Activated CD8-positive, alpha-beta T cell treated with anti-CD3 and anti-CD28 coated beads for 36 hours (primary cell): ENCODE results near the gene CD274. TPM values are rescaled to one million over a fixed set of nuclear protein-coding genes. Genes with fewer than 3 reads are reported as not detected.
"Not testable (repeated sequence)": the region's sequence is repeated elsewhere in the genome, so short reads cannot be mapped to it uniquely, and the experiment has no call there.

Source experiments
- ATAC-seq: fragments of 200-7000 bp; cut with Tn5 transposase; one replicate; pipeline ENCODE4 v1.10.0; 2021; ENCODE audit warnings: mild to moderate bottlenecking, moderate library complexity
- CTCF ChIA-PET: fragments of 350-600 bp; sonication (Branson Sonifier 250); formaldehyde crosslinking; loops from one replicate; lab custom pipeline; 2021; ENCODE audit warnings: antibody characterized with exemption; lab: Charles Lee
- POLR2A ChIA-PET: fragments of 350-600 bp; sonication (Branson Sonifier 250); formaldehyde crosslinking; loops from one replicate; lab custom pipeline; 2021; ENCODE audit warnings: antibody characterized with exemption; lab: Charles Lee
- DNase-seq: peaks from one replicate; pipeline ENCODE4 v3.0.0-alpha.2; 2020
- H3K27ac Mint-ChIP-seq: one replicate; pipeline ENCODE4 v1.8.0; 2021; ENCODE audit warnings: mild to moderate bottlenecking, mixed read lengths
- H3K27me3 Mint-ChIP-seq: one replicate; pipeline ENCODE4 v1.8.0; 2021; ENCODE audit warnings: mixed read lengths
- H3K36me3 Mint-ChIP-seq: one replicate; pipeline ENCODE4 v1.8.0; 2021; ENCODE audit warnings: low read depth, mixed read lengths
- H3K4me1 Mint-ChIP-seq: one replicate; pipeline ENCODE4 v1.8.0; 2021; ENCODE audit warnings: low read depth, mixed read lengths
- H3K4me3 Mint-ChIP-seq: one replicate; pipeline ENCODE4 v1.8.0; 2021; ENCODE audit warnings: mild to moderate bottlenecking, moderate library complexity, mixed read lengths
- H3K9me3 Mint-ChIP-seq: one replicate; pipeline ENCODE4 v1.8.0; 2021; ENCODE audit warnings: mixed read lengths
- CTCF ChIP-seq: fragments of 200-600 bp; IDR thresholded peaks from one replicate; pipeline ENCODE4 v1.8.0; 2022; ENCODE audit warnings: antibody characterized with exemption, mild to moderate bottlenecking
- intact Hi-C: fragments of 100-400 bp; cut with micrococcal nuclease; formaldehyde crosslinking; loops from one replicate; pipeline ENCODE4 v1.10.0; 2022
- total RNA-seq, 2 experiments: library from RNA; stranded (reverse); gene quantifications; one replicate each; pipeline ENCODE4 v1.2.3, GENCODE V29; 2021

CD274 gene
- total RNA-seq, 2 experiments from 2014 or later: 12.2 to 13.7 TPM

GRCh38 chr9:5489630-5490490 is 39.5 kb downstream of the CD274 start:
- ChIA-PET POLR2A (interaction anchor here (0.8 kb wide), 1 partner anchor 70 kb away, joined by 3 read pairs; no protein-coding TSS in a partner anchor), CTCF (interaction anchor here (0.6 to 1.8 kb wide), 3 partner anchors 10 to 100 kb away, joined by 3 to 5 read pairs (median 4); partner anchors contain the start of gene PLGRKT)
- intact Hi-C loops: no loop called here
- ATAC-seq (no peak), DNase-seq (no peak)
- Mint-ChIP-seq H3K4me1 (peaks cover 18% of the 10 kb centered on the region), H3K27me3 (no peaks in the 10 kb centered on the region), H3K27ac (no peak overlapping the region), H3K36me3 (peaks cover 2% of the 10 kb centered on the region), H3K9me3 (peaks cover 5% of the 10 kb centered on the region), H3K4me3 (no peak overlapping the region)
- no peak for TF ChIP-seq CTCF

- intact Hi-C loops: no loop called here
- no peak for ATAC-seq
- POLR2A ChIA-PET: interaction anchor here (0.7 kb wide), 1 partner anchor 18 kb away, joined by 3 read pairs; no protein-coding TSS in a partner anchor
Observed at GRCh38 chr9:5492965-5493678, 42.8 kb downstream of the CD274 start.

GRCh38 chr9:5493679-5494511 is 43.6 kb downstream of the CD274 start:
- Mint-ChIP-seq H3K9me3 (peaks cover 2% of the 10 kb centered on the region), H3K4me3 (no peak overlapping the region), H3K27me3 (no peaks in the 10 kb centered on the region), H3K36me3 (peaks cover 2% of the 10 kb centered on the region), H3K4me1 (peaks cover 18% of the 10 kb centered on the region), H3K27ac (peak overlapping the region; percentile 22)
- POLR2A ChIA-PET: interaction anchor here (0.7 kb wide), 1 partner anchor 17 kb away, joined by 3 read pairs; no protein-coding TSS in a partner anchor
- peak; percentile 38 for DNase-seq
- CTCF ChIA-PET: interaction anchor here (0.7 to 1.1 kb wide), 2 partner anchors 16 to 31 kb away, joined by 3 read pairs; partner anchors contain the start of gene PDCD1LG2
- peak; percentile 86 for ATAC-seq
- no peak for TF ChIP-seq CTCF
- intact Hi-C loops: no loop called here

More at GRCh38 chr9:5492965-5493678, 42.8 kb downstream of the CD274 start:
- Mint-ChIP-seq H3K36me3 (peaks cover 2% of the 10 kb centered on the region), H3K27me3 (no peaks in the 10 kb centered on the region), H3K4me3 (no peak overlapping the region), H3K27ac (peak overlapping the region; percentile 22), H3K9me3 (peaks cover 2% of the 10 kb centered on the region), H3K4me1 (peaks cover 18% of the 10 kb centered on the region)
- CTCF ChIA-PET: interaction anchor here (0.7 to 1.1 kb wide), 3 partner anchors 17 to 66 kb away, joined by 3 read pairs; partner anchors contain the start of gene PDCD1LG2
- DNase-seq: no peak
- TF ChIP-seq CTCF: no peak

GRCh38 chr9:5494765-5495164 is 44.4 kb downstream of the CD274 start:
- DNase-seq, H3K27ac Mint-ChIP-seq, ATAC-seq, H3K36me3 Mint-ChIP-seq, H3K4me3 Mint-ChIP-seq, CTCF ChIA-PET, H3K27me3 Mint-ChIP-seq, H3K9me3 Mint-ChIP-seq, POLR2A ChIA-PET, intact Hi-C loops: not testable (repeated sequence)
- peaks cover 18% of the 10 kb centered on the region for H3K4me1 Mint-ChIP-seq

GRCh38 chr9:5499157-5499556 is 48.8 kb downstream of the CD274 start:
- Mint-ChIP-seq H3K36me3 (peaks cover 1% of the 10 kb centered on the region), H3K4me1 (peaks cover 8% of the 10 kb centered on the region), H3K4me3 (no peak overlapping the region), H3K27ac (no peak overlapping the region), H3K27me3 (no peaks in the 10 kb centered on the region), H3K9me3 (peaks cover 10% of the 10 kb centered on the region)
- ATAC-seq (no peak), DNase-seq (no peak)
- intact Hi-C loops: no loop called here
- CTCF ChIA-PET: interaction anchor here (1.7 kb wide), 1 partner anchor 19 kb away, joined by 4 read pairs; no protein-coding TSS in a partner anchor
- POLR2A ChIA-PET: no interaction called here
- no peak for TF ChIP-seq CTCF
